IMR-90 (cell line): ENCODE results near the gene ATG5. TPM values are rescaled to one million over a fixed set of nuclear protein-coding genes. Genes with fewer than 3 reads are reported as not detected.

ENCODE experiments used
- ATAC-seq: fragments of 200-7000 bp; cut with Tn5 transposase; 2 replicates; pipeline ENCODE4 v1.9.1; 2020; ENCODE audit warnings: low read depth, mild to moderate bottlenecking, moderate library complexity
- BruUV-seq: library from RNA; stranded (reverse); fragments of 400-500 nt; replicated peaks from 2 replicates; lab custom pipeline; 2021; lab: Mats Ljungman, UMichigan
- CTCF ChIA-PET: fragments of 300-600 bp; formaldehyde crosslinking; extraction: SDS; loops from one replicate; lab custom pipeline; 2021; ENCODE audit warnings: antibody characterized with exemption; lab: Yijun Ruan, JAX
- POLR2A ChIA-PET: fragments of 300-600 bp; sonication (Branson Sonifier 250); formaldehyde crosslinking; loops from one replicate; lab custom pipeline; 2022; ENCODE audit warnings: antibody characterized with exemption; ENCODE audit not compliant: unreplicated experiment; lab: Charles Lee
- DNase-seq: peaks from one replicate; pipeline ENCODE4 v3.0.0; 2013
- H2AFZ ChIP-seq: replicated peaks from 2 replicates; pipeline ENCODE3; 2013; ENCODE audit warnings: low read length, mild to moderate bottlenecking; ENCODE audit not compliant: poor library complexity
- H2AK5ac ChIP-seq: 2 replicates; pipeline ENCODE4 v1.6.1; 2013; ENCODE audit warnings: low read depth, low read length, inconsistent platforms
- H2AK9ac ChIP-seq: replicated peaks from 2 replicates; pipeline ENCODE3; 2013; ENCODE audit warnings: mild to moderate bottlenecking, low read depth, low read length, moderate library complexity; ENCODE audit not compliant: poor library complexity
- H2BK120ac ChIP-seq: 2 replicates; pipeline ENCODE4 v1.6.1; 2013; ENCODE audit warnings: low read depth, low read length, inconsistent platforms
- H2BK15ac ChIP-seq: 3 replicates; pipeline ENCODE4 v1.6.1; 2013; ENCODE audit warnings: low read depth, low read length, inconsistent platforms
- H2BK20ac ChIP-seq: 2 replicates; pipeline ENCODE4 v1.6.1; 2013; ENCODE audit warnings: low read depth, mild to moderate bottlenecking, inconsistent platforms, low read length, moderate library complexity
- H2BK5ac ChIP-seq: 2 replicates; pipeline ENCODE4 v1.6.1; 2013; ENCODE audit warnings: mild to moderate bottlenecking, low read depth, low read length, inconsistent platforms; ENCODE audit not compliant: poor library complexity, severe bottlenecking
- H3K14ac ChIP-seq: replicated peaks from 2 replicates; pipeline ENCODE4 v1.6.1; 2013; ENCODE audit warnings: low read depth, low read length, inconsistent platforms
- H3K18ac ChIP-seq: 2 replicates; pipeline ENCODE4 v1.6.1; 2013; ENCODE audit warnings: low read depth, low read length, control low read depth
- H3K23ac ChIP-seq: 2 replicates; pipeline ENCODE4 v1.6.1; 2013; ENCODE audit warnings: low read depth, low read length, inconsistent platforms
- H3K27ac ChIP-seq: 2 replicates; pipeline ENCODE4 v1.5.1; 2013; ENCODE audit warnings: mild to moderate bottlenecking, control low read depth, low read length; ENCODE audit not compliant: insufficient read depth
- H3K27me3 ChIP-seq: 2 replicates; pipeline ENCODE4 v1.6.1; 2013; ENCODE audit warnings: low read length; ENCODE audit not compliant: control insufficient read depth, insufficient read depth
- H3K36me3 ChIP-seq: 2 replicates; pipeline ENCODE4 v1.6.1; 2013; ENCODE audit warnings: low read length, mixed read lengths; ENCODE audit not compliant: control insufficient read depth, insufficient read depth
- H3K4ac ChIP-seq: 2 replicates; pipeline ENCODE4 v1.6.1; 2013; ENCODE audit warnings: low read depth, low read length, inconsistent platforms
- H3K4me1 ChIP-seq: 2 replicates; pipeline ENCODE4 v1.6.1; 2013; ENCODE audit warnings: low read length, mixed read lengths; ENCODE audit not compliant: control insufficient read depth, insufficient read depth
- H3K4me2 ChIP-seq: 2 replicates; pipeline ENCODE4 v1.6.1; 2013; ENCODE audit warnings: low read depth, mild to moderate bottlenecking, control low read depth, low read length, moderate library complexity
- H3K4me3 ChIP-seq: 2 replicates; pipeline ENCODE4 v1.5.1; 2013; ENCODE audit warnings: low read depth, mild to moderate bottlenecking, control low read depth, low read length, moderate library complexity; ENCODE audit not compliant: insufficient read depth
- H3K56ac ChIP-seq: 2 replicates; pipeline ENCODE4 v1.6.1; 2013; ENCODE audit warnings: low read length, inconsistent platforms; ENCODE audit not compliant: insufficient read depth; ENCODE audit errors: extremely low read depth
- H3K79me1 ChIP-seq, 2 experiments: 2 replicates each; pipeline ENCODE4 v1.6.1; 2013; ENCODE audit warnings: low read length in 2 of 2, inconsistent platforms in 1 of 2, low read depth in 1 of 2
- H3K9ac ChIP-seq: 2 replicates; pipeline ENCODE4 v1.6.1; 2013; ENCODE audit warnings: low read depth, low read length, control low read depth
- H3K9me1 ChIP-seq: 2 replicates; pipeline ENCODE4 v1.6.1; 2013; ENCODE audit warnings: low read length, inconsistent platforms; ENCODE audit not compliant: insufficient read depth
- H3K9me3 ChIP-seq: 2 replicates; pipeline ENCODE4 v1.6.1; 2013; ENCODE audit warnings: low read length; ENCODE audit not compliant: control insufficient read depth, insufficient read depth
- H4K20me1 ChIP-seq: 2 replicates; pipeline ENCODE4 v1.6.1; 2013; ENCODE audit warnings: low read length, inconsistent platforms; ENCODE audit not compliant: insufficient read depth
- H4K5ac ChIP-seq: 2 replicates; pipeline ENCODE4 v1.6.1; 2013; ENCODE audit warnings: mild to moderate bottlenecking, low read depth, low read length, control low read depth
- H4K8ac ChIP-seq, 2 experiments: 2 replicates each; pipeline ENCODE4 v1.6.1; 2013; ENCODE audit warnings: low read depth in 2 of 2, low read length in 2 of 2, control low read depth in 1 of 2, inconsistent platforms in 1 of 2
- H4K91ac ChIP-seq: 2 replicates; pipeline ENCODE4 v1.6.1; 2013; ENCODE audit warnings: low read depth, low read length, inconsistent platforms; ENCODE audit not compliant: insufficient read depth
- CEBPB ChIP-seq: IDR thresholded peaks from 2 replicates; pipeline ENCODE4 v1.6.1; 2012; ENCODE audit warnings: low read depth, low read length, improper control_type of control experiment
- CTCF ChIP-seq: conservative IDR thresholded peaks from 2 replicates; pipeline ENCODE4 v1.5.1; 2012; ENCODE audit warnings: mild to moderate bottlenecking, low read depth, low read length, improper control_type of control experiment
- ELK1 ChIP-seq: fragments of 150-350 bp; IDR thresholded peaks from 2 replicates; pipeline ENCODE4 v1.6.1; 2016; ENCODE audit warnings: low read depth, mild to moderate bottlenecking, low read length, moderate library complexity, borderline replicate concordance
- FOS ChIP-seq: fragments of 150-350 bp; IDR thresholded peaks from 2 replicates; pipeline ENCODE4 v1.6.1; 2016; ENCODE audit warnings: low read depth, low read length
- MAZ ChIP-seq: IDR thresholded peaks from 2 replicates; pipeline ENCODE4 v1.6.1; 2012; ENCODE audit warnings: low read depth, mild to moderate bottlenecking, low read length, improper control_type of control experiment, moderate library complexity, borderline replicate concordance
- RAD21 ChIP-seq: IDR thresholded peaks from 2 replicates; pipeline ENCODE4 v1.6.1; 2012; ENCODE audit warnings: low read length, improper control_type of control experiment
- RFX5 ChIP-seq: IDR thresholded peaks from 2 replicates; pipeline ENCODE4 v1.8.0; 2012; ENCODE audit warnings: low read depth, mild to moderate bottlenecking, low read length, moderate library complexity
- SMC3 ChIP-seq: fragments of 150-350 bp; IDR thresholded peaks from 2 replicates; pipeline ENCODE4 v1.6.1; 2016; ENCODE audit warnings: low read depth, mild to moderate bottlenecking, antibody characterized with exemption, low read length, moderate library complexity
- WGBS, 2 experiments: methylation state at CpG; one replicate each; pipeline versions ENCODE4 v1.1.5 to v1.1.7; 2013; ENCODE audit warnings: missing lambda C conversion rate in 2 of 2; ENCODE audit not compliant: insufficient read length in 1 of 2; ENCODE audit errors: extremely low coverage in 2 of 2; 5-methylcytosine and 5-hydroxymethylcytosine counted together
- dilution Hi-C: fragments of 300-500 bp; cut with HindIII; formaldehyde crosslinking; loops from one replicate; pipeline ENCODE4 v1.14.3; 2018; ENCODE audit warnings: low sequenced_read_pairs; ENCODE audit not compliant: unreplicated experiment
- in situ Hi-C: fragments of 300-500 bp; cut with MboI; formaldehyde crosslinking; loops from 3 replicates; pipeline ENCODE4 v1.14.3; 2019; ENCODE audit warnings: low sequenced_read_pairs, inconsistent platforms, mixed read lengths
- intact Hi-C: fragments of 100-400 bp; cut with micrococcal nuclease; formaldehyde crosslinking; loops from 2 replicates; pipeline ENCODE4 v1.10.0; 2022
- polyA plus RNA-seq, 3 experiments: library from polyadenylated mRNA; depleted of rRNA; stranded (reverse); fragments of >200 nt; gene quantifications; 2 replicates each; pipeline ENCODE4 v1.2.3, GENCODE V29; 2012; ENCODE audit warnings: low replicate concordance in 1 of 3
- total RNA-seq: library from RNA; depleted of rRNA; stranded (reverse); fragments of >200 nt; gene quantifications from 2 replicates; pipeline ENCODE4 v1.2.3, GENCODE V29; 2012

Gene ATG5
- total and polyA plus RNA-seq, 2 of the 4 experiments (the other 2 are of a cell fraction) = 13.5 to 28.0 TPM

GRCh38 chr6:106135911-106136571 is 189.5 kb downstream of the ATG5 start:
- dilution Hi-C loops = no loop called here
- DNase-seq (no peak), ATAC-seq (no peak)
- Histone ChIP-seq H4K8ac (no peak overlapping the region), H3K4me2 (no peak overlapping the region), H2AK9ac (no peak overlapping the region), H4K5ac (no peak overlapping the region), H2BK5ac (no peak overlapping the region), H3K14ac (no peak overlapping the region), H3K4me1 (peaks cover 6% of the 10 kb centered on the region), H3K36me3 (no peaks in the 10 kb centered on the region), H2BK20ac (no peak overlapping the region), H3K23ac (no peak overlapping the region), H3K27me3 (no peaks in the 10 kb centered on the region), H4K20me1 (no peaks in the 10 kb centered on the region), H3K9me1 (no peaks in the 10 kb centered on the region), H2BK15ac (no peak overlapping the region), H3K4ac (0 out of 2 replicates have a peak overlapping the region, but pooled peaks have one; percentile 3), H3K4me3 (no peak overlapping the region), H3K79me1 (no peaks in the 10 kb centered on the region), H2AFZ (no peak overlapping the region), H3K27ac (no peak overlapping the region), H3K9me3 (no peaks in the 10 kb centered on the region), H2BK120ac (no peak overlapping the region), H3K56ac (no peak overlapping the region), H3K18ac (no peak overlapping the region), H3K9ac (no peak overlapping the region), H2AK5ac (no peak overlapping the region), H4K91ac (no peak overlapping the region)
- intact Hi-C loops = no loop called here
- ChIA-PET CTCF (interaction anchor here (0.7 kb wide), 1 partner anchor 55 kb away, joined by 4 read pairs; no protein-coding TSS in a partner anchor), POLR2A (no interaction called here)
- in situ Hi-C loops = no loop called here
- BruUV-seq = no TSS peak
- 94% methylated on average over 6 of the region's 16 CpGs; no CpG with 5 or more reads in 1 of the 2 experiments for WGBS, 2 experiments
- TF ChIP-seq SMC3 (no peak), FOS (no peak), MAZ (no peak), RFX5 (no peak), CEBPB (no peak), ELK1 (no peak), CTCF (no peak), RAD21 (no peak)
